CD4-positive, alpha-beta T cell treated with Interleukin-1 beta for 1 hour (primary cell): Measurements from ENCODE around the gene CCDC171.
"Not testable (repeated sequence)": the region's sequence is repeated elsewhere in the genome, so short reads cannot be mapped to it uniquely, and the experiment has no call there.

Experiments
- DNase-seq, 2 donors: peaks; one replicate each; pipeline ENCODE4 v3.0.0-alpha.2; 2020 to 2022

CCDC171 gene

DNA sequence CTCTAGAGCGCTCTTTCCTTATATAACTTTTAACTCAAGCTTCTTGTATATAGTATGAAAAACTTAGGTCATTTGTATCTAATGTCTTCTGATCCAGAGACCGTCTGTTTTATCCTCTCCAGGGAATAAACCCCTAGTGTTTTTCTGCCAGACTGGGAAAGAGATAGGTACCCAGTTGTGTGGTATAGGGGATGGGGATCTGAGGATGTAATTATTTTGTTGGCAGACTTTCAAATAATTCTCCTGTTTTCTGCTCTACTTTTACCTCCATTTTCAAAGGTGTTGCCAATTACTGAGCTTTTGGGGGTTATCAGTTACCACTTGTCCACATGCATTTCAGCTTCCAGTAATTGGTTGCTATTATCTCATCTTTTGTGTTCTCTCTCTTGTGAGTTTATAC, 17.9 kb downstream of the CCDC171 start:
- DNase-seq: no peak

DNA sequence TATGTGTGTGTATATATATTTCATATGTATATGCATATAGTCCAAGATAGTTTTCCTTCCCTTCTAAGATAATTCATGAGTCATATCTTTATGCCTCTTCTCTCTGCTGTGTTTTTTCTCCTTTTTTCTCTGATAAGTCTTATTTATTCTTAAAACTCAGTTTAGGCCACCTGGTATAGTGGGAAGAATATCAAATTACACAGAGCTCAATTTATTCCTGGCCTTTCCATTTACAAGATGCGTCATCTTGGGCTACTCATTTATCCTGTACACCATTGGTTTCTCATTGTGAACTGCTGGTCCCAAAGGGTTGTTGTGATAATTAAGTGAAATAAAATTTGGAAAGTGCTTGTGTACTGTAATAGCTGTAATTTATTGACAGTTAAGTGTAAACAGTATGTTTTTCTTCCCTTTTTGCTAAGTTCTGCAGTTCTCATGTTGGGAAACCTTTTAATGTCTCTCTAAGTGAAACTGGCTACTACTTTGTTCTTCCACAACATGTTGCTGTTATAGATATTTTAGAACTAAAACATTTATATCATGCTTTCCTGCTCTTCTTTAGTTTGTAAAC, 19.4 kb downstream of the CCDC171 start:
- no peak for DNase-seq

DNA sequence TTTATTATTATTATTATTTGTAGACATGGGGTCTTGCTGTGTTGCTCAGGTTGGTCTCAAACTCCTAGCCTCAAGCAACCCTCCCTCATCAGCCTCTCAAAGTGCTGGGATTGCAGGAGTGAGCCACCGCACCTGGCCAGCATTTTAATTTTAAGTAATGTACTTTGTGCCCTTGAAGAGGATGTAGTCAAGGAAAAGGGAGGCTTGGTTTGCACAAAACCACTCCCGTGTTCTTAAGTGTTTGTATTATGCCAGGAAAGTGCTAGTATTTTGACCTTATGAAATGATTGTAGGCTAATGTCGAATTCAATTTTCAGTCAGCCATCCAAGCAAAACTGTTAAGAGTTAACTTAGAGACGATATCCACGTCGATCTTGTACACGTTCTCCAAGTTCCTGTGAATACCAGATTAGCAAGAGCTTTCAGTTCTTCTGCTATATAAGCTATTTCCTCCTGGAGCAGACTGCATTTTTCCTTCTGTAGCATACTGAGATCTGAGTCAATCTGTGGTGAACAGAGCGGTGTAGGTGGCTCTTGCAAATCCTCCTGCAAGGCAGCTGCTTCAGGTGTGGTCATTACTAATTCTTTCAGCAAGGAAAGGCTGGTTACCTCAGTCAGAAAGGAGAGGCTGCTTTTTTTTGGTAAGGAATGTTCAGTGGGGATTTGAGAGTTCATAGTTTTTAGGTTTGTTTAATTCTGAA, 23.7 kb downstream of the CCDC171 start:
- DNase-seq: no peak

DNA sequence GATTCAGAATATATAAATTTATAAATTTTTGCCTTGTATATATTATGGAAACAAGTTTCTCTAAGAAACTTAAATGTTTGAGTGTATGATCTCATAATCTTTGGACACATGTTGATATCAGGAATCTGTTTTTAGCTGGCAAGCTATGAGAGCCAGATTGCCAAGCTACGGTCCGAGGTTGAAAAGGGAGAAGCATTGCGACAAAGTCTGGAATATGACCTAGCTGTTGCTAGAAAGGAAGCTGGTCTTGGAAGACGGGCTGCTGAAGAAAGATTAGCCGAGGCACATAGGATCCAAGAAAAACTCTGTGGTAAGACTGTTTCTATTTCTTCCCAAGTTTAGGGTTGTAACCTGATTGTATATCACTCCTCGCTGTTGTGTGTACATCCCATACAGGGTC, 25.9 kb downstream of the CCDC171 start:
- no peak for DNase-seq

DNA sequence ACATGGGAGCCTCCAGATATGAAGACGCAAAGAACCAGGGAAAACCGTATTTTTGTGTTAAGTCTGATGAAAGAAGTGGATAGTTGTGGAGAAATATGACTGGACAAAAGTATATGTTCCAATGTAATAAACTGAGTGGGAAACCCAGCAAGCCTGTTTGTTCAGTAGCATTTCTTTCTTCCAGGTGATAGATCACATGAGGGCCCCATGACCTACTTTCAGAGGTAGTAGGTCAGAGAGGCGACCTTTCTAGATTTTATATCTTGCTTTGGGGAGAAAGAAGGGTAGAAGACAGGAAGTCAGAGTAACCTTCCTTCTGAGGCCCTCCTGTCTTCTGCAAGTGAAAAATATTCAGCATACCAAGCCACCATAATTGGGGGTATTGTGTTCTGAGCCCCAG, 31.5 kb downstream of the CCDC171 start:
- DNase-seq: no peak

DNA sequence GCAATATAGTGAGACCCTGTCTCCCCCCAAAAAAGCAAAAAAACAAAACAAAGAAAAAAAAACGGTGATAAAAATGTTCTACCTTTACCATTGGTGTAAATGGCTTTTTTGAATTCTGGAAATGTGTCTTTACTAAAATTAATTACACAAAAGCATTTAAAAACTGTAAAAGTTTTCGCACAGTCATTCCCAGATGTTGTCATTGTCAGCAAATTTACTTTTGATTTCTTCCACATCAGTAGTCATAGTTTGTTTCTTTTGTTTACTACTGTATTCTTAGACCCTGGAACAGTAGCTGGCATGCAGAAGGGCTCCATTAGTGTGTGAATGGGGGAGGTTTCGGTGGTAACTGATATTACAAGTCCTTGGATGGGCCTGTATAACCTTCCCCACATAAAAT, 39.5 kb downstream of the CCDC171 start:
- DNase-seq: no peak

DNA sequence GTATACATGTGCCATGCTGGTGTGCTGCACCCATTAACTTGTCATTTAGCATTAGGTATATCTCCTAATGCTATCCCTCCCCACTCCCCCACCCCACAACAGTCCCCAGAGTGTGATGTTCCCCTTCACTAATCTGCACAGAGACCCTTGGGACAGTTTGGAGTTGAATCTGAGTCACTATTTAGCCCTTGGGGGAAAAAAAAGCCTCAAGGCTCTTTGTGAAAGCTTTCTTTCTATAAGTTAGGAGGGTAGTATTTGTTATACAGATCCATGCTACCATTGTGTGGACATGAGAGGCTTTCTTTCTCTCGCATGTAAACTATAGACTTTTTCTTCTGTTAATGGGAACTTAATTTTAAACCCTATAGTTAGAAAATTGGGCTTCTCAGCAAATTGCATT, 40.1 kb downstream of the CCDC171 start:
- not testable (repeated sequence) for DNase-seq

DNA sequence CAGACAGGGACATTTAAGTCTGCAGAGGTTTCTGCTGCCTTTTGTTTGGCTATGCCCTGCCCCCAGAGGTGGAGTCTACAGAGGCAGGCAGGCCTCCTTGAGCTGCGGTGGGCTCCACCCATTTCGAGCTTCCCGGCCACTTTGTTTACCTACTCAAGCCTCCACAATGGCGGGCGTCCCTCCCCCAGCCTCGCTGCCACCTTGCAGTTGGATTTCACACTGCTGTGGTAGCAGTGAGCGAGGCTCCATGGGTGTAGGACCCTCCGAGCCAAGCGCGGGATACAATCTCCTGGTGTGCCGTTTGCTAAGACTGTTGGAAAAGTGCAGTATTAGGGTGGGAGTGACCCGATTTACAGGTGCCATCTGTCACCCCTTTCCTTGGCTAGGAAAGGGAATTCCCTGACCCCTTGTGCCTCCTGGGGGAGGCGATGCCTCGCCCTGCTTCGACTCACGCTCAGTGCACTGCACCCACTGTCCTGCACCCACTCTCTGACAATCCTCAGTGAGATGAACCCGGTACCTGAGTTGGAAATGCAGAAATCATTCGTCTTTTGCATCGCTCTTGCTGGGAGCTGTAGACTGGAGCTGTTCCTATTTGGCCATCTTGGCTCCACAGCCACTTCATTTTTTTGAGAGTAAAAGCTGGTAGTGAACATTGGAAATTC, 48.0 kb downstream of the CCDC171 start:
- not testable (repeated sequence) for DNase-seq

DNA sequence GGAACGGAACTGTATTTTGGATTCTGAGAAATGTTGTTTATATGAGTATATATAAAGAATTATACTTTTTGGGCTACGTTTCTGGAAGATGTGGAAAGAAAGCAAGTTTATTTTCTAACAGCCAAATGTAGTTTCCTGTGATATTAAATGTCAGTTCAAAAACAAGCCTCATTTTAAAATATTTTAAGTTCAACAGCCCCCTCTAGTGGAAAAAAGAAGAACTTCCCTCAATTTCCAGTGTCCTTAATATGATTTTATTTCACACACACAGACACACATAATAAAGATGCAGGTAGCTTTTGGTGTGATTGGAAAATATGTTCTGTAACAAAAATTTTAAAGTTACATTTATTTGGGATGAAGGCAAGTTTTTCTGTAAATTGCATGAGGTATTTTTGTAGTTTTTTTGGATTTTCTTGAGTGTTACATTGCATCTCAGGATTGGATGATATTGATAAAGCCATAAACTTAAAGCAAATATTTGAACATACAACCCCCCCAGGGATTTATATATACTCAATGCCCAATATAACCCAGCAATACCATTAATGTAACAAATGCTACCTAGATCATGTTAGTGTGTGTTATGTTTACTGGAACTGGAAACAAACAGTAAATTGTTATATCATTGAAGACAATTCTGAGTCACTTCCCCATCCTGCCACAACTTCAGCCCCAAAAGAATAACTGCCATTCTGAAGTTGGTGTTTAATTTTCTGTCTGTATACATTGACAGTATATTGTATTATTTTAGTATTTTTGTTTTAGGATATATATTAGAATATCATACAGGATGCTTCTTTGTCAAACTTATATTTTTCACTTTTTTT, 54.0 kb downstream of the CCDC171 start:
- DNase-seq: peak in 1 of 2 donors; percentile 65

DNA sequence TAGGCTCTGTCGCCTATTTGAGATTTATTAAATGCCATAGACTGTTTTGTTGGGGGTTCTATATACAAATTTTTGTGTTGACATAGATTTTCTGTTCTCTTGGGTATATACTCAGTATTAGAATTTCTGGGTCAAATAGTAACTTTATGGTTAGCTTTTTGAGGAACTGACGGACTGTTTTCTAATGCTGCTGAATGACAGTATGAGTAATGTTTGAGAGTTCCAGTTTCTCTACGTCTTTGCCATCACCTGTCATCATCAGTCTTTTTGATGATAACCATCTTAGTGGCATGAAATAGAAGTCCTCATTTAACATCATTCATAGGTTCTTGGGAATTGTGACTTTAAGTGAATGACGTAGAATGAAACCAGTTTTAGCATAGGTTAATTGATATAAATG, 60.1 kb downstream of the CCDC171 start:
- DNase-seq: no peak

DNA sequence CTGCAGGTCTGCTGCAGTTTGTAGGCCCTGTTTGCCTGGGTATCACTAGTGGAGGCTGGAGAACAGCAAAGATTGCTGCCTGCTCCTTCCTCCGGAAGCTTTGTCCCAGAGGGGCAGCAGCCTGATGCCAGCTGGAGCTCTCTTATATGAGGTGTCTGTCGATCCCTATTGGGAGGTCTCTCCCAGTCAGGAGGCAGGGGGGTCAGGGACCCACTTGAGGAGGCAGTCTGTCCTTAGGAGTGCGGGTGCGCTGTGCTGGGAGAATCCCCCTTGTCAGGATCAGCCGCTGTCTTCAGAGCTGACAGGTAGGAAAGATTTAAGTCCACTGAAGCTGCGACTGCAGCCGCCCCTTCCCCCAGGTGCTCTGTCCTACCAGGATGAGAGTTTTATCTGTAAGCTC, 64.9 kb downstream of the CCDC171 start:
- no peak for DNase-seq

DNA sequence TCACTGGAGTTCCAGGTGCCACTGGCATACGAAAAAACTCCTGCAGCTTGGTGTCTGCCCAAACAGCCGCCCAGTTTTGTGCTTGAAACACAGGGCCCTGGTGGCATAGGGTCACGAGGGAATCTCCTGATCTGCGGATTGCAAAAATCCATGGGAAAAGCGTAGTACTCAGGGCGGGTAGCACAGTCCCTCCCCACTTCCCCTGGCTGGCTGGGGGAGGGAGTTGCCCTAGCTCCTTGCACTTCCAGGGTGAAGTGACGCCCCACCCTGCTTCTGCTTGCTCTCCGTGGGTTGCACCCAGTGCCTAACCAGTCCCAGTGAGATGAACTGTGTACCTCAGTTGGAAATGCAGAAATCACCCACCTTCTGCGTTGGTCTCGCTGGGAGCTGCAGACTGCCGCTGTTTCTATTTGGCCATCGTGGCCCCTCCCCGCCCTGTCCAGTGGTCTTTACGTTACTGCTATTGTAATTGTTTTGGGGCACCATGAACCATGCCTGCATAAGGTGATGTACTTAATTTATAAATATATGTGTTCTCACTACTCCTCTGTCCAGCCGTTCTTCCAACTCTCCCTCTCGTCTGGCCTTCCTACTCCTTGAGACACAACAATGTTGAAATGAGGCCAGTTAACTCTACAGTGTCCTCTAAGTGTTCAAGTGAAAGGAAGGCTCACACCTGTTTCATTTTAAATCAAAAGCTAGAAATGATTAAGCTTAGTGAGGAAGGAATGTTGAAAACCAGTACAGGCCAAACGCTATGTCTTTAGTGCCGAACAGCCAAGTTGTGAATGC, 65.9 kb downstream of the CCDC171 start:
- DNase-seq: no peak

DNA sequence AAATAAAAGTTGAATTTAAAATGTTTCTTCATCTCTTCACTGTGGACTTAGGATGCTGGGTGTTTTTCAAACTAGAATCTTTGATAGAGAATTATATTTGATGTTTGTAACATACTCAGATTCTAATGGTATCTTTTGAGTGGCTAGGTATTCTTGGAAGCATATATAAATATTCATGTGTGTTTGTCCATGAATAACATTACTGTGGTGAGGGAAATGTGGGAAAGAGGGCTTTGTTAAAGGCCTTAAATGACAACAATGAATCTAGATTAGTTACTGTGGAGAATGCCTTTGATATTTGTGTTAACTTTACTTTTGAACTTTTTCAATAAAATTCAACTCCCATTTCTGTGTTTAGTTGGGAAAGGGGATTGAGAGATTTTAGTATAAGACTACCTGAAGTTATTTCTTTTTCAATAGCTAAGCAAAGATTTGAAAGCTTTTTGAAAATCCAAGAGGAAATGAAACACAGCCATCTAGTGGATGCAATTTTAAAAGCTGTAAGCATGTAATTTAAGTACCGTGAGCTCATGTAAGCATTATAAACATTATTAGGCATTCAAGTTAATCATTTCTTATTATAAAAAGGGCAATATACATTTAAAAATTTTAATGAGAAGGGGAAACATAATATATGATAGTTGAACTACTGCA, 69.6 kb downstream of the CCDC171 start:
- DNase-seq: no peak

DNA sequence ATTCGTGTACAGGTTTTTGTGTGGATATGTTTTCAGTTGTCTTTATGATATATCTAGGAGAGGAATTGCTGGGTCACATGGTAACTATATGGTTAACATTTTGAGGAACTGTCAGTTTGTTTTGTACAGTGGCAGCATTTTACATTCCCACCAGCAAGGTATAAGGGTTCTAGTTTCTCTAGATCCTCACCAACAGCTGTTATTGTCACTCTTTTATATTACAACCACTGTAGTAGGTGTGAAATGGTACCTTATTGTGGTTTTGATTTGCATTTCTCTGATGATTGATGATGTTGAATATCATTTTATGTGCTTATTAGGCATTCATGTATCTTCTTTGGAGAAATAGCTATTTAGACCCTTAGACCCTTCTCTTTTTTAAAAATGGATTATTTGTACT, 82.9 kb downstream of the CCDC171 start:
- no peak for DNase-seq

DNA sequence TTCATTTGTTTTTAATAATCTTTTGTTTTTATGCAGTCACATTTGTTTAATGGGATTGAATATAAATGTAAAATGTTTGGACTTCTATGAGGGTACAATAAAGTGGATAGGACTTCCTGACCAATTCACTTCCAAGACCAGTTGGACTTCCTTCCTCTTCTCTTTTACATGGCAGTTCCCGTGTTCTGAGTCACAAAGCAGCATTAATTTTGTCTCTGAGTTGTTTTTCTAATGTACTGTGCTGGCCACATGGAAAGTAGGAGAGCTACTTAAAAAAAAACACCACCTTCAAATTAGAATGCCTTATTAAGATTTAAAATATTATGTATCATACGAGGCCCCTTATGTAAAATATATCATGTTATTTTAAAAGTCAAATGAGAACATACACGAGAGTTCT, 87.3 kb downstream of the CCDC171 start:
- no peak for DNase-seq

DNA sequence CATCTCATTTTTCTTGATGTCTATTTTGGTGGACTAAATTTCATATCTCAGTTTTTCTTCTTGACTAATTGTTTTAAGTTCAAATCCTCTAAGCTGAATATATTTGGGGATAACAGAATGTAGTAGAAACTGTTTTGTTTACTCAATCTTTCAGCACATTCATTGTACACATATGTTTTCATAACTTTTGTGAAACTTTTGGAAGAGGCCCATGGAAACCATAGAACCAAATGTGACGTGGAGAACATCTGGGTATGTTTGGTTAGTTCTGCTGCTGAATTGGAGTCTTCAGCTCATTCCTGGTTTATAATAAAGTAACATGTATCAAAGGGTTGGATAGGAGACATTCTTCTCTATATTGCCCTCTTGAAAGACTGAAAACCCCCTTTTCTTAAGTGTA, 88.4 kb downstream of the CCDC171 start:
- DNase-seq: no peak

DNA sequence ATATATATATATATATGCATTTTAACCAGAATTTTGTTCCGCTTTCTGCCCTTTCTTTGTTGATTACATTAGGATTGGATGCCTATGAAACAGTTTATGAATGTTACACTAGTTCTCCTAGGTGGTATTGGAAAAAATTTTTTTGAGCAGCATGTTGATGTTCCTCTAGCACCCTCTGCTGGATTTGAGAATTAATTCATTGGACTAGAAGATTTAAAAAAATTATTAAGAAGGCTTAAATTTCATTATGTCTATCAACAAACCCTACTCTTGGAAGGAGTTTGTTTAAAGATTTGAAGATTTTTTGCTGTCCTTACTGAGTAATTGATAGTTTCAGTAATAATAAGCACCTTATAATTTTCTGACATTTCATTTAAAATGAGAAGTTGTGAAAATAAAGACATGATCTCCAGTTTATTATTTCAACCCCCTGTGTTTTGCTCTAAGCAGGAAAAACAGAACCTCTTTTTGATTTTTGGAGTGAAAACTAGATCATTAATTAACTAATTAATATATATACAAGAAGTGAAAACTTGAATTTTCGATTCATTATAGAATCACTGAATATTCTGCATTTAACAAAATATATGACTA, 89.6 kb downstream of the CCDC171 start:
- DNase-seq: peak in 1 of 2 donors; percentile 13

DNA sequence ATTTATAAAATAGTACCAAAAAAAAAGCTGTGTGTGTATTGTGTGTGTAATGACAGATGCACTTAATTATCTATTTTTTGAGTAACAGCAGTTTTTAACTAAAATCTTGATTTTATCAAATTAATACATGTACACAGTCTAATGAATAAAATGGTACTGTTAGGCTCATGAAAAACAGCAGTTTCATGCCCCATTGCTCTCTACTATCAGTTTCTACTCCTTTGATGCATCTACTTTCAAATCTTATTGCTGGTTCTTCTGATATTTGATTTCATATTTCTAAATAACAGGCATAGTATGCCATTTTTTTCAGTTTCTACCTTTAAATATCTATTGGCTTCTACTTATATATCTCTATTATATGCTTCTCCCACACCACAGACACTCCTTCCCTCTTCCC, 117.4 kb downstream of the CCDC171 start:
- DNase-seq: no peak

DNA sequence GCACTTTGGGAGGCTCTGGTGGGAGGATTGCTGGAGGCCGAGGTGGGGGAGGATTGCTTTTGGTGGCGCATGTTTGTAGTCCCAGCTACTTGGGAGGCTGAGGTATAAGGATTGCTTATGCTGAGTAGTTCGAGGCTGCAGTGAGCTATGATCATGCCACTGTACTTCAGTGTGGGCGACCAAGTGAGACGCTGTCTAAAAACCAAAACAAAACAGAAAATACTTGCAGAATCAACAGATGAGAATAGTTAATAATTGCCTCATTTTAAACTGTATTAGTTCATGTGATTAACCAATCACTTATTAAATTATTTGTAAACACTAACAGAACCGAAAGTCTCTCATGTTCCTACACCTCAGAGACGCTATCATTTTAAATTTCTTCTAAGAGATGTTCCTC, 118.1 kb downstream of the CCDC171 start:
- no peak for DNase-seq

DNA sequence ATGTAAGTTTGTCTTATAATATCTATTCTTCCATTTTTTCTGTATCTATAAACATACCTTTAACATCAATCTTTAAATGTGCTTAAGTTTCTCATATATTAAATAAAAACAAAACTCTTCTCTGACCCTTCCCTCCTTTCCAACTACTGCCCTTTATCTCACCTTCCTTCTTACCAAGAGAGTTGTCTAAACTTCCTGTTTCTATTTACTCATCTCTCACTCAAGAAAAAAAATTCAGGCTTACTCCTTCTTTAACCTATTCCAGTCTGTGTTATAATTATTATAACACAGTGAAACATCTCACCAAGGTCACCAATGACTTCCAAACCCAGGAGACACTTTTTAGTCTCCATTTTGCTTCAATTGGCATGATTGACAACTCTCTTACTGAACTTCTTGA, 140.9 kb downstream of the CCDC171 start:
- no peak for DNase-seq

DNA sequence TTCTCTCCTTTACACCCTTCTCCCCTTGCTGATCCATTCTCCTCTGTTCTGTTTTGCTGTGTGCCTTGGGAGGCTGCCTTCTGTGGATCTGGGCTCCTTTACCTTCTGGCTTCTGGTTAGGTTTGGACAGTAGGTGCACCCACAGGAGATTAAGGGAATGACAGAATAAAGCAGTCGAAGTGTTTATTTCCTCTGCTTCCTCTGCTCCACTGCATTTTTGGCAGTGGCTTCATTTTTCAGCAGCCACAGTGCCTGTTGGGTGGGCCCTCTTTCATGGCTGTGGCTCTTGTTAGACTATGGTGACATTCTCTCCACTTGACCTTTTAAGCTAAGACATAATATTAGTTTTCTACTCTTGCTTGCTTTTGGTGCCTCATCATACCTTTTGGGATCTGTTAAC, 144.1 kb downstream of the CCDC171 start:
- DNase-seq: no peak

DNA sequence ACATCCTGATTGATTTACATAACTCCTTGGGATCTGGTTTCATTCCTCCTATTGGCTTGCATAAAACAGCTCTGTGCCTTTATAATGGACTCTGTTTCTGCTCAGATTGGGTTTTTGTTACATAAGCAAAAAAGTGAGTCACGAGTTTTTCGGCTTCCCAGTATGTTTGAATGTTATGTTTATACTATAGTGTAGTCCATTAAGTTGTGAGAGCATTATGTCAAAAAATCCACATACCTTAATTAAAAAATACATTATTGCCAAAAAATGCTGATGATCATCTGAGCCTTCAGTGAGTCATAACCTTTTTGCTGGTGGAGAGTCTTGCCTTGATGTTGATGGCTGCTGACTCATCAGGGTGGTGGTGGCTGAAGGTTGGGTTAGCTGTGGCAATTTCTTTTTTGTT, 144.6 kb downstream of the CCDC171 start:
- no peak for DNase-seq
